ENCODE measurements around the gene FRMD4A.
"Not testable (repeated sequence)": the region's sequence is repeated elsewhere in the genome, so short reads cannot be mapped to it uniquely, and the experiment has no call there.

Gene FRMD4A

GRCh38 chr10:14241196-14241595, 89.5 kb downstream of the FRMD4A start:
- in situ Hi-C loops (cut with HindIII; ENCODE audit: low pct_unique_long_range_greater_than_20kb, low sequenced_read_pairs) = no loop called here
- no peak for TF ChIP-seq JUND (IDR thresholded peaks at IDR 0.05; ENCODE audit: low read depth)
- DNase-seq (ENCODE audit: low read depth in 1 of 2, low spot score in 1 of 2) = no peak

GRCh38 chr10:14240253-14241189, 90.2 kb downstream of the FRMD4A start:
- no peak for TF ChIP-seq JUND (IDR thresholded peaks at IDR 0.05; ENCODE audit: low read depth)
- peak in 1 of 2 experiments; percentile 27 for DNase-seq (ENCODE audit: low read depth in 1 of 2, low spot score in 1 of 2)
- in situ Hi-C loops (cut with HindIII; ENCODE audit: low pct_unique_long_range_greater_than_20kb, low sequenced_read_pairs) = no loop called here

DNA sequence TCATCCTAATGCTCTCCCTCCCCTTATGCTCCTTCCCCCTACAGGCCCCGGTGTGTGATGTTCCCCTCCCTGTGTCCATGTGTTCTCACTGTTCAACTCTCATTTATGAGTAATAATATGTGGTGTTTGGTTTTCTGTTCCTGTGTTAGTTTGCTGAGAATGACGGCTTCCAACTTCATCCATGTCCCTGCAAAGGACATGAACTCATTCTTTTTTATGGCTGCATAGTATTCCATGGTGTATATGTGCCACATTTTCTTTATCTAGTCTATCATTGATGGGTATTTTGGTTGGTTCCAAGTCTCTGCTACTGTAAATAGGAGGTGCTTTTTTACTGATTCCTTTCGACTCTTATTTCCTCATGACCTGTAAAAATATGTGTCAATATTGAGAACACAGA, 92.1 kb downstream of the FRMD4A start:
- in situ Hi-C loops (cut with HindIII; ENCODE audit: low pct_unique_long_range_greater_than_20kb, low sequenced_read_pairs); DNase-seq (ENCODE audit: low read depth in 1 of 2, low spot score in 1 of 2): not testable (repeated sequence)

DNA sequence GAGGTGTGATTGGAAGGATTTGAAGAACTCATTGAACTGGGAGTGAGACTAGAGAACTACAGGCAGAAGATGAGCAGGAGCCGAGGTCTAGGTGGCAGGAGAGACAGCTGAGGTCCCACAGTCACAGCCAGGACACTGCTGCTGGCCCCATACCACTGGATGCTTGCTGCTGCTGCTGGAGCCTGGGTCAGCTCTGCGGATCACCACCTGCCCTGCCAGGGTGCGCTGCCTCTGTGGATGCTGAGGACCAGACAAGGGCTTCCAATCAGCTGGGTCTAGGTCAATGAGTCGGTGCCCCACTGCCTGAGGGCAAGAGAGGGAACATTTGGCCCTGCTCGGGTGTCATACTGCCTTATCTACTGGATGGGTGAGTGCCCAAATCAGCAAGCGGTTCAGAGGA, 94.4 kb downstream of the FRMD4A start:
- in situ Hi-C loops (cut with HindIII; ENCODE audit: low pct_unique_long_range_greater_than_20kb, low sequenced_read_pairs) = no loop called here
- no peak for TF ChIP-seq JUND (IDR thresholded peaks at IDR 0.05; ENCODE audit: low read depth)
- no peak for DNase-seq (ENCODE audit: low read depth in 1 of 2, low spot score in 1 of 2)

- TF ChIP-seq JUND (IDR thresholded peaks at IDR 0.05; ENCODE audit: low read depth) = no peak
- DNase-seq (ENCODE audit: low read depth in 1 of 2, low spot score in 1 of 2) = no peak
- in situ Hi-C loops (cut with HindIII; ENCODE audit: low pct_unique_long_range_greater_than_20kb, low sequenced_read_pairs) = no loop called here
These were observed 95.0 kb downstream of the FRMD4A start for GRCh38 chr10:14235566-14236195.

GRCh38 chr10:14233566-14233965, 97.2 kb downstream of the FRMD4A start:
- DNase-seq (ENCODE audit: low read depth in 1 of 2, low spot score in 1 of 2) = no peak
- TF ChIP-seq JUND (IDR thresholded peaks at IDR 0.05; ENCODE audit: low read depth) = no peak
- in situ Hi-C loops (cut with HindIII; ENCODE audit: low pct_unique_long_range_greater_than_20kb, low sequenced_read_pairs) = no loop called here

- DNase-seq (ENCODE audit: low read depth in 1 of 2, low spot score in 1 of 2); in situ Hi-C loops (cut with HindIII; ENCODE audit: low pct_unique_long_range_greater_than_20kb, low sequenced_read_pairs): not testable (repeated sequence)
These were observed 101.9 kb downstream of the FRMD4A start for GRCh38 chr10:14228798-14229197.

DNA sequence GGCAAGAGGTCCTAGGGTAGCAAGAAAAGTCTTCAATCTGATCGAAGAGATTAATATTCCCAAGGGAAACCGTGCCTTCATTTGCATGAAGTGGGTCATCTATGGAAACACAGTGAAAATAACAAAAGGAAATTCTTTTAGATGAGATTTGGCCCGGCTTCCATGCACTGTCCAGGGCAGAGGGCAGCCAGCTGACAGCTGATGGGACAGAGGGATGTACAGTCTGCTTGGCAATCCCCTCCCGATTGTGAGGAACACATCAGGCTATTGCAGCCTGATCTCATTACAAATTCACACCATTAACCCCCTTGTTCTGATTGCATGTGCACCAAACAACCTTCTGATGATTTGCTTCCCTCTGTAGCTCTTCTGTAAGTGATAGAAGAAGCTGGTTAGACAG, 105.3 kb downstream of the FRMD4A start:
- DNase-seq (ENCODE audit: low read depth in 1 of 2, low spot score in 1 of 2) = no peak
- in situ Hi-C loops (cut with HindIII; ENCODE audit: low pct_unique_long_range_greater_than_20kb, low sequenced_read_pairs) = no loop called here
- TF ChIP-seq JUND (IDR thresholded peaks at IDR 0.05; ENCODE audit: low read depth) = no peak

DNA sequence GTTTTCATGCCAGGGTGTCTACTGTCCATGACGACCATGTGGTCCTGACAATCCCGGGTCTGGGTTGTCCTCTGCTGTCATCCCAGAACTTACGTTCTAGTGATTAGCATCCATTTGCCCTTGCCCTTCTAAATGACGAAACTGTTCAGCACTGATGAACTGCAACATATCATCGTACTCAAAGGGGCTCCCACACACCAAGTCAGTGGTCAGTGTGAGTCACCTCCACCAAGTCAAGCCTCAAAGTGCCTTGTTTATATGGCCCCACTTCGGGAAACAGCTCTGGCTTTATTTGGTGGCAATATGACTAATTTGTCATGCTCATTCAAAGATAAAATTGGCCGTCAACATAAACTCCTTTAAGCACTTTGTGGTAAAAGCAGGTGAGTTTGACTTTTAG, 110.7 kb downstream of the FRMD4A start:
- in situ Hi-C loops (cut with HindIII; ENCODE audit: low pct_unique_long_range_greater_than_20kb, low sequenced_read_pairs) = no loop called here
- DNase-seq (ENCODE audit: low read depth in 1 of 2, low spot score in 1 of 2) = no peak
- TF ChIP-seq JUND (IDR thresholded peaks at IDR 0.05; ENCODE audit: low read depth) = no peak

- TF ChIP-seq JUND (IDR thresholded peaks at IDR 0.05; ENCODE audit: low read depth) = no peak
- DNase-seq (ENCODE audit: low read depth in 1 of 2, low spot score in 1 of 2) = no peak
- in situ Hi-C loops (cut with HindIII; ENCODE audit: low pct_unique_long_range_greater_than_20kb, low sequenced_read_pairs) = no loop called here
These were observed 111.3 kb downstream of the FRMD4A start for GRCh38 chr10:14219411-14219810.

GRCh38 chr10:14215641-14216040, 115.1 kb downstream of the FRMD4A start:
- in situ Hi-C loops (cut with HindIII; ENCODE audit: low pct_unique_long_range_greater_than_20kb, low sequenced_read_pairs) = no loop called here
- TF ChIP-seq JUND (IDR thresholded peaks at IDR 0.05; ENCODE audit: low read depth) = no peak

DNA sequence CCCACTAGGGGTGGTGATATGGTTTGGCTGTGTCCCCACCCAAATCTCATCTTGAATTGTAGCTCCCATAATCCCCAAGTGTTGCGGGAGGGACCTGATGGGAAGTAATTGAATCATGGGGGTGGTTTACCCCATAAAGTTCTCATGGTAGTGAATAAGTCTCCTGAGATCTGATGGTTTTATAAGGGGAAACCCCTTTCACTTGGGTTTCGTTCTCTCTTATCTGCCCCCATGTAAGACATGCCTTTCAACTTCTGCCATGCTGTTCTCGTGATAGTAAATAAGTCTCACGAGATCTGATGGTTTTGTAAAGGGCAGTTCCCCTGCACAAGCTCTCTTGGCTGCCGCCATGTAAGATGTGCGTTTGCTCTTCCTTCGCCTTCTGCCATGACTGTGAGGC, 117.0 kb downstream of the FRMD4A start:
- DNase-seq (ENCODE audit: low read depth in 1 of 2, low spot score in 1 of 2); in situ Hi-C loops (cut with HindIII; ENCODE audit: low pct_unique_long_range_greater_than_20kb, low sequenced_read_pairs): not testable (repeated sequence)

More at GRCh38 chr10:14215641-14216040, 115.1 kb downstream of the FRMD4A start:
- no peak for DNase-seq (ENCODE audit: low read depth in 1 of 2, low spot score in 1 of 2)

- TF ChIP-seq JUND (IDR thresholded peaks at IDR 0.05; ENCODE audit: low read depth) = no peak
- in situ Hi-C loops (cut with HindIII; ENCODE audit: low pct_unique_long_range_greater_than_20kb, low sequenced_read_pairs) = no loop called here
These were observed 119.1 kb downstream of the FRMD4A start for GRCh38 chr10:14211610-14212009.

More at GRCh38 chr10:14211610-14212009, 119.1 kb downstream of the FRMD4A start:
- DNase-seq (ENCODE audit: low read depth in 1 of 2, low spot score in 1 of 2) = no peak
